ENCODE results near the gene MORC1.

DNA sequence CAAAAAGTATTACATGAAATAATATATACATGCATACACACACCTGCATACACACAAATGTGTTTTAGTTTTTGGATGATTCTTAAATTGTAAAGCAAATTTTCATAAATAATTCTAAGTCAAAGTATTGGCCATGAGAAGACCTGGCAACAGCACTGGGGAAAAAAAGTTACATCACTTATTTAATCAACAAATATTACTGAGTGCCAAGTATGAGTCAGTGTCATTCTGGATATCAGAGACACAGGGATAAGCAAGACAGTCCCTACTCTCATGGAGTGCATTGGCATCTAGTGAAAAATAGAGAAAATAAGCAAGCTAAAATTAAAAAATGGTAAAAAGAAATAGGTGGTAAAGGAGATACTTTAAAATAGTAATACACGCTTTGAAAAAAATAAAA, 134.9 kb downstream of the MORC1 start:
- TF ChIP-seq EZH2phosphoT487 (IDR thresholded peaks at IDR 0.05) (no peak), EZH2 (IDR thresholded peaks at IDR 0.05) (no peak)
- TF ChIP-seq, protein P1, sequence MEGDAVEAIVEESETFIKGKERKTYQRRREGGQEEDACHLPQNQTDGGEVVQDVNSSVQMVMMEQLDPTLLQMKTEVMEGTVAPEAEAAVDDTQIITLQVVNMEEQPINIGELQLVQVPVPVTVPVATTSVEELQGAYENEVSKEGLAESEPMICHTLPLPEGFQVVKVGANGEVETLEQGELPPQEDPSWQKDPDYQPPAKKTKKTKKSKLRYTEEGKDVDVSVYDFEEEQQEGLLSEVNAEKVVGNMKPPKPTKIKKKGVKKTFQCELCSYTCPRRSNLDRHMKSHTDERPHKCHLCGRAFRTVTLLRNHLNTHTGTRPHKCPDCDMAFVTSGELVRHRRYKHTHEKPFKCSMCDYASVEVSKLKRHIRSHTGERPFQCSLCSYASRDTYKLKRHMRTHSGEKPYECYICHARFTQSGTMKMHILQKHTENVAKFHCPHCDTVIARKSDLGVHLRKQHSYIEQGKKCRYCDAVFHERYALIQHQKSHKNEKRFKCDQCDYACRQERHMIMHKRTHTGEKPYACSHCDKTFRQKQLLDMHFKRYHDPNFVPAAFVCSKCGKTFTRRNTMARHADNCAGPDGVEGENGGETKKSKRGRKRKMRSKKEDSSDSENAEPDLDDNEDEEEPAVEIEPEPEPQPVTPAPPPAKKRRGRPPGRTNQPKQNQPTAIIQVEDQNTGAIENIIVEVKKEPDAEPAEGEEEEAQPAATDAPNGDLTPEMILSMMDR (IDR thresholded peaks at IDR 0.05), result no peak
